COLO668 (cell line): Measurements from ENCODE around the gene NACC2.

Experiments
- DNase-seq: peaks from one replicate; lab custom pipeline; 2025; ENCODE audit not compliant: unreplicated experiment; lab: John Stamatoyannopoulos, UW

Gene NACC2

GRCh38 chr9:135985889-135986288 is 109.2 kb downstream of the NACC2 start:
- no peak for DNase-seq

- DNase-seq = no peak
Observed at GRCh38 chr9:135985459-135985774, 109.7 kb downstream of the NACC2 start.

DNA sequence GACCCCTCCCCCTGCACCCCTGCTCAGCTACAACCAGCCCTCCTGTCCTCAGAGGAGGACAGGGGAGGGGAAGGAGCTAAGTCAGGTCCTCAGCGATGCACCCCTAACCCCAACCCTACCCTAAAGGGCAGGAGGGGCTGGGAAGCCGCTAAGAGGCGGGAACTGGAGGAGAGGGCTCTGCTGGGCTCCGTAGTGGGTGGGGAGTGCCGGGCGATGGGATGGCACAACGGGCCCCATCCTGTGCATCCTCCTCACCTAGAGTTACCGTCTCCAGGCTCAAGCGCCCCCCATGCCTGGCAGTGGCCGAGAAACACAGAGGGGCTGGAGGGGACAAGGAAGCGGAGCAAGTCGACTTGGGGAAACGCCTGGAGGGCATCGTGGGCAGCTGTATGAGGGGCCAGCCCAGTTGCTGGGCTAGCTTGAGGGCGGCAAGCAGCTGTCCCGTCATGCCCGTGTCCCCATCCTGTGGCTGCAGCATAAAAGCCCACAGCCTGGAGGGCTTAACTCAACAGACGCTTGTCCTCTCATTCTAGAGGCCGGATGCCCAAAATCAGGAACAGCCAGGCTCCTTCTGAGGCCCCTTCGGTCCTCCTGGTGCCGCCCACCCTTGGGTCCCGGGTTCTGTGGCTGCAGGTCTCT is 110.9 kb downstream of the NACC2 start:
- DNase-seq = no peak

- DNase-seq = no peak
Observed at GRCh38 chr9:135983208-135984071, 111.6 kb downstream of the NACC2 start.

DNA sequence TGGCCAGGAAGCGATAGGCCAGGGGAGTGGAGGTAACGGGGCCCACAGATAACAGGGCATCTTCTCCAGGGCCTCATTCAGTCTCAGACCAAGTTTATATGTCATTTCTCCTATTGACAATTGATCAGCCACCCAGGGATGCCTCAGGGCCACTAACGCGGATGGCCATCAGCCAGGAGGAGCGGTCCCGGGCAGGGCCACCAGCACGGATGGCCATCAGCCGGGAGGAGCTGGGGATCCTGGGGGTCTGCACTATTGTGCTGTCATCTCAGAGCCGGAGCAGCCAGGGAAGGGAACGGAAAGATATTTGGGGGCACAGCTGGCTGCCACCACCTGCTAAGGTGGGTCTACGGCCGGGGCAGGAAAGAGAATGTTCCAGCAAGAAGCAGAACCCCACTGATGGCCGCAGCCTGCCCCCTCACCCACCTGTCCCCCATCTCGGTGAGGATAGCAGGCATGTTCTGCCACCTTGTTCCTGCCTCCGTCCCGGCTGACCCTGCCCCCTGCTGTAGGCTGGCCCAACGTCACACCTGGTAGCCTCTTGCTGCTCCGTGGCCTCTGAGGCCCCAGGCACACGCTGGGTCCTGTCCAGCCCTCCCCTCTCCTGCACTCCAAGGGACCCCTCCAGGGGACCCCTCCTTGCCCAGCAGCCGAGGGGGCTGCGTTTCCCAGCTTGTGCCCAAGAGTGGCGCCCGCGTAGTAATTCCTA is 112.4 kb downstream of the NACC2 start:
- no peak for DNase-seq

DNA sequence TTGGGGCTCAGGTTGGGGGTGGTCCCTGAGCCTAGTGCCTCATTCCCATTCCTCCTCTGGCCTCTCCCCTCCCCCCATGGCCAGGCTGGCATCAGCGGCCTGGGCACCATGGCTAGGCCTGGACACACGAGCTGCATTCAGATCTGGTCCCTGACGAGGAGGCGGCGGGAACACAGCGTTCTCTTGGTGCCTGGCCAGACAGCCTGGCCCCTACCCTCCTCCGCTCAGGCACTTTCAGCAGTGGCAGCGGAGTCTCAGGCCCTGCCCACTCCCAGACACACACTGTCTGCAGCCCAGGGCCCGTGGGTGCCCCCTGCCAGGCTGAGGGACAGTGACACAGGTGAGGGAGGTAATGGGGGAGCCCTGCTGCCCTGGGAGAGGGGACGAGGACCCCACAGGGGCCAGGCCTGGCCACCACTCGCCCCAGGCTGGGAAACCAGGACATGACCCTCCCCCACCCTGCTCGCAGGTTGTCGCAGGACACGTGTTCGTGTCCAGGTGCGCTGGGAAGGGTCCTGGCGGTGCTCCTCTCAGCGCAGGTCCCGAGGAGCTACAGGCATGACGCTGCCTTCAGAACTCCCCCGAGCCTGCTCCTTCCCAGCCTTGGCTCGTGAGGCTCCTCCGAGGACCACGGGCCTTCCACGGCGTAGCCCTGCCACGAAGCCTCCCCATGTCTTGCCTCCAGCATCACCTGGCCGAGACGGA is 114.0 kb downstream of the NACC2 start:
- DNase-seq = no peak

- no peak for DNase-seq
Observed at GRCh38 chr9:135979547-135980166, 115.4 kb downstream of the NACC2 start.

DNA sequence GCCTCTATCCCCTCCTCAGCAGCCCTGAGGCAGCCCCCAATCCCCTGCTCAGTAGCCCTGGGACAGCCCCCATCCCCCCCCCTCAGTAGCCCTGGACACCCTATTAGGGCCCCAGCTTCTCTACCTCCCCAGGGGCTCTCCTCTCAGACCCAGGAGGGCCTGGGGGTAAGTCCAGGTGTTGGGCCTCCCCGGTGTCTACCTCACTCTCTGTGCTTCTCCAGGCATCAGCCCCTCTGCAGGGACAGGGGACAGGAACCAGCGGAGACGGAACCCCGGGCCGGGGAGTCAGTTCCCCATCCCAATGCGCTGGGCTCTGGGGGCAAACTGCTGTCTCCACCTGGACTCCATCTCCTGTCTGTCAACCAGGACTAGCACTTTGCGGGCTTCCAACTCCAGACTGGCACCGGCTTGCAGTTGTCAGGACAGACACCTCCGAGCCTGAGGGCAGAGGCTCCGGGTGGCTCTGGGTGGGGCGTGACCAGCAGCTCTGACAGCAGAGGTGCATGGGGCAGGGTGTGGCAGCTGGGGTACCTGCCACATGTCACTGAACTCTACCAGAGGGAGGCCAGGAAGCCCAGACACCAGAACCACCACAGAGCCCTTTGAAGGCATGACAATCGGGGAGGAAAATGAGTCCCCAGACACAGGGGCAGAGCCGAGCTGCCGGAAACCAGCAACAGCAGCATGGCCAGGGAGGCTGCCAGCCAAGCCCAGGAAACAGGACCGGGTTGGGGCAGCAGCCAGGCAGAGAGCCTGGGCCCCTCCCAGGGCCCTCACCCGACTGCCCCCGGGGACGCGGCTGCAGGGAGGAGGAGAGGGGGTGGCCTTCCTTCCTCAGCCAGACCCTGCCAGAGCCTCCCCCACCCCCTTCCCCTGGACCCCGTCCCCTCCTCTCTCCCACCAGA is 116.2 kb downstream of the NACC2 start:
- peak; percentile 34 for DNase-seq

DNA sequence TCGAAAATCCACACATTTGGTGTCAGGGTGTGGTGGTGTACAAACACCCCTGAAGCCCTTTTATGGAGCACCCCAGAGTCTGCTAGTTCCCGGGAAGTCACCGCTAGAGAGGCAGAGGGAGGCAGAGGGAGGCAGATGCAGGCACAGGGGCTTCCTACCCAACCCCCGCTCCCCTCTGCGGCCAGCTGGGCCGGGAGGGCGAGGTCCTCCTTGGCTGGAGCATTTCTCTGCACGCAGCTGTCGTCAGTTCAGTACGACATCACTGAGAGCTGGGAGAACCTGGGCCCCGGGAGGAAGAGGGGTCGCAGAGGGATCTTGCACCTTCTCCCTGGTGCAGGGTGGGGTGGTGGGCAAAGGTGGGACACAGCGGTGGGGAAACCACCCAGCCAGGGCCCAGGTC is 118.1 kb downstream of the NACC2 start:
- DNase-seq = no peak

DNA sequence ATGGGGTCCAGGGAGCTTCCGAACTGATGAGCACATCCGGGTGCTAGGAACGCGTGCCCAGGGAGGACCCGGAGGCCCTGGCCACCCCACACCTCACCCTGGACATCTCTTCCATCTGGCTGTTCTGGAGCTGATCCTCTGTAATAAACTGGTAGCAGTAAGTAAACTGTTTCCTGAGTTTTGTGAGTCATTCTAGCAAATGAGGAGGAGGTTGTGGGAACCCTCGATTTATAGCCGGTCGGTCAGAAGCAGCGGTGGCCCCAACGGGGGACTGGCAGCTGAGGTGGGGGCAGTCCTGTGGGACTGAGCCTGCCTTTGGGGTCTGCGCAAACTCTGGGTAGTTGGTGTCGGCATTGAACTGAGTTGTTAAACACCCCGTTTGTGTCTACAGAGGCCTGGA is 118.6 kb downstream of the NACC2 start:
- DNase-seq = no peak

DNA sequence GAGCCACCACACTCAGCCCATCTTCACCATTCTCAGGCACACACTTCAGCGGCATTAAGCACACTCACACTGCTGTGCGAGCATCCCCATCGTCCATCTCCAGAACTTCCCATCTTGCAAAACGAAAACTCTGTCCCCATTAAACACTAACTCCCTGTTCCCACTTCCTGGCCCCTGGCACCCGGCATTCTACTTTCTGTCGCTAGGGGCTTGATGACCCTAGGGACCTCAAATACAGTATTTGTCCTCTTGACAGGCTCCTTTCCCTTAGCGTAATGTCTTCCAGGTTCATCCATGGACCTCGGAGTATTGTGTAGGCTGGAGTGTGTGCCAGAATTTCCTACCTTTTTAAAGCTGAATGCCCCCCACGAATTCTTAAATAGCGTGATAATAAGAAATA is 119.3 kb downstream of the NACC2 start:
- DNase-seq = no peak

DNA sequence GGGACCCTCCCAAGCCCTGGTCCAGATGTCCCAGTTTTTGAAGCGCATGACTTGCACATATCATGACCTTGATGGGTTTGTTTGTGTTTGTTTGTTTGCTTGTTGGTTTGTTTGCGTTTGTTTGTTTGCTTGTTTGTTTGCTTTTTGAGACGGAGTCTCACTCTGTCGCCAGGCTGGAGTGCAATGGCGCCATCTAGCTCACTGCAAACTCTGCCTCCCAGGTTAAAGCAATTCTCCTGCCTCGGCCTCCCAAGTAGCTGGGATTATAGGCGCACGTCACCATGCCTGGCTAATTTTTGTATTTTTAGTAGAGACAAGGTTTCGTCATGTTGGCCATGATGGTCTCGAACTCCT is 120.9 kb downstream of the NACC2 start:
- no peak for DNase-seq

DNA sequence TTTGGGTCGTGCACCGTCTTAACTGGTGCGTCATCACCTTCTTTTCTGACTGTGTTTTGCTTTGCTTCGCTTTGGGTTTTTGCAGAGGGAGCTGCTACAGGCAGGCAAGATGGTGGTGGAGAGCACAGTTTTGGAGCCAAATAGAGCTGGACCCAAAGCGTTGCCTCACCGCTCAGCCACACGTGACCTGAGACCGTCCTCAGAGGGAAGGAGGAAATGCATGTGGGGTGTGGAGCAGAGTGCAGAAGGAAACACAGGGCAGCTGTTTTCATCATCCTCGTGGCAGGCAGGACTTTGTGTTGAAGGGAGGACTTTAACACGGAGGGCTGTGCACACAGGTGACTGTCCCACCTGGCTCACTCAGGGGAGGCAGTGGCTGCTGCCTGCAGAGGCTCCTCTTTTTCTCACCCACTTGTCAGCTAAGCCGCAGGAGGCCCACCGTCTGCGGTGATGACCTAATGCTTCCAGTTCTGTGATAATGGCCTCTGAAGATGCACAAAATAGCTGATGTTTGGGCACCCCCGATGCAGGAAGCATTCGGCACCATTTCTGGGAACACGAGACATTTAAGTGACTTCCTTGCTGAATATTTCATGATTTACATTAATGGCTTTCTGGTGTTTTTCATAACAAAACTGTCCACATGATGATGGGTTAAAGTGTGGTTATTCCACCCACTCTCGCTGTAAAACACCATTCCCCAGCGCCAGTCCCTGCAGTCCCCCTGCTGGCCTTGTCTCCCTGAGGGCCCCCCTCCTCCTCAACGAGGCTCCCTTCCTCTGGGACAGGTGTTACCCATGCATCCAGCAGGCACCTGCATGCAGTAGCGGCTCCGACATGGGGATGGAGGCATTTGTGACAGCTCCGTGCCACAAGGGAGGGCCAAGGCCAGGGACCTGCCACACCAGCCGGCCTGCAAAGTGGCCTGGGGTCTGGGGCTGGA is 121.5 kb downstream of the NACC2 start:
- peak; percentile 55 for DNase-seq

- DNase-seq = peak; percentile 30
Observed at GRCh38 chr9:135971892-135972291, 123.2 kb downstream of the NACC2 start.

DNA sequence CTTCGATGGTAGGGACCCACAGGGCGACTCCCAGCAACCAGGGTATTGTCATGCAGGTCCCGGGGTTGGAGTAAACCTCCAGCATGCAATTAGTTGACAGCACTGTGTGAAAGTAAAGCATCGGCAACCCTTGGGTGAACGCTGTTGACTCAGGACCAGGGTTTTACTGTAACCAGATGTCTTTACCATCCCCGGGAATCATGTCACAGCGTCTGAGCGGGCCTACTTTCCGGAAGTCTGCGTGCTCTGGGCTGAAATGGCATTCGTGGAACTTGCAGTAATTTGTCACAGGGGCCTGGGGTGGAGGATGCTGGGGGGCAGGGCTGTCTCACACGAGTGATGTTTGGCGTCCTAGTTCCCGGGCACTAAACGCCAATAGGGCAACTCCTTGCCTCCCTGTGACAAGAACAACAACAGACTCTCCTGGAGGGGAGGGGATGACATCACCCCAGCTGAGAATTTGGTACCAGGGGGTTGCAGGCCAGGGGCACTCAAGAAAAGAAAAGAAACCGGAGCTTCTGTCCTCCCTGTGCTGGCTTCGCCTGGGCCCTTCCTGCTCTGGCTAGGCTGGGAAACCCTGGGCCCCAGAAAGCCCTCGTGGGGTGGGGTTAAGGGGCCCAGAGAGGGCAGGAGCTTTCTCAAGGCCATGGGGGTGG is 123.8 kb downstream of the NACC2 start:
- no peak for DNase-seq

DNA sequence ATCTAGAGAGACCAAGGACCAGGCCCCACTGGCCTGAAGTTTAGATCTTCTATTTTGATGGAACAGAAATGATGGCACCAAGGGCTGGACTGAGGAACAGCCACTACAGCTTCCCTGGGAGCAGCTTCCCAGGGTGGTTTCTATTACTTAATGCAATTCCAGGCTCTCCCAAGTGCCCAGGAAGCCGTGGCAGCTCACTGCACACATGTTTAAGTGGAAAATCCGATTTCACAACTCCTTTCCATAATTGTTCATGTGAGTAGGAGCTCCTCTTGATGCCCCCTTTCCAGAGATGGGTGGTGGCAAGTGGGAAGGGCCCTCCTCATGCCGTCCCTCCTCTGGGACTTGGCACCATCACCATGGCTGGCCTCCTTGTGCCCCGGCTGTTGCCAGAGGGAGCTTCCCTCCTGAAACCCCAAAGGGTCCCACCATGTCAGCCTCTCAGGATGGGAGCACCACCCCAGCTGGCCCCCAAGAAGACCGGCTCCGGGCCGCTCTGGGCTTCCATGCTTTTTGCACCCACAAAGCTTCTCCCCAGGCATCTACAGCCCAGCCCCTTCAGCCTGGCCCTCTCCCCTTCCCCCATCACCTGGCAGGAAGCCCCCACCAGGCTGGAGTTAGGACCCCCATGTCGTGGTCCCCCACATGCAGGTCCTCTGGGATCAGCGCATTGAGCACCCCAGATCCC is 124.8 kb downstream of the NACC2 start:
- DNase-seq = no peak

GRCh38 chr9:135969064-135969683 is 125.9 kb downstream of the NACC2 start:
- no peak for DNase-seq
